Measurements from ENCODE around the gene MORC3.
"Not testable (repeated sequence)": the region's sequence is repeated elsewhere in the genome, so short reads cannot be mapped to it uniquely, and the experiment has no call there.

Gene MORC3, protein sequence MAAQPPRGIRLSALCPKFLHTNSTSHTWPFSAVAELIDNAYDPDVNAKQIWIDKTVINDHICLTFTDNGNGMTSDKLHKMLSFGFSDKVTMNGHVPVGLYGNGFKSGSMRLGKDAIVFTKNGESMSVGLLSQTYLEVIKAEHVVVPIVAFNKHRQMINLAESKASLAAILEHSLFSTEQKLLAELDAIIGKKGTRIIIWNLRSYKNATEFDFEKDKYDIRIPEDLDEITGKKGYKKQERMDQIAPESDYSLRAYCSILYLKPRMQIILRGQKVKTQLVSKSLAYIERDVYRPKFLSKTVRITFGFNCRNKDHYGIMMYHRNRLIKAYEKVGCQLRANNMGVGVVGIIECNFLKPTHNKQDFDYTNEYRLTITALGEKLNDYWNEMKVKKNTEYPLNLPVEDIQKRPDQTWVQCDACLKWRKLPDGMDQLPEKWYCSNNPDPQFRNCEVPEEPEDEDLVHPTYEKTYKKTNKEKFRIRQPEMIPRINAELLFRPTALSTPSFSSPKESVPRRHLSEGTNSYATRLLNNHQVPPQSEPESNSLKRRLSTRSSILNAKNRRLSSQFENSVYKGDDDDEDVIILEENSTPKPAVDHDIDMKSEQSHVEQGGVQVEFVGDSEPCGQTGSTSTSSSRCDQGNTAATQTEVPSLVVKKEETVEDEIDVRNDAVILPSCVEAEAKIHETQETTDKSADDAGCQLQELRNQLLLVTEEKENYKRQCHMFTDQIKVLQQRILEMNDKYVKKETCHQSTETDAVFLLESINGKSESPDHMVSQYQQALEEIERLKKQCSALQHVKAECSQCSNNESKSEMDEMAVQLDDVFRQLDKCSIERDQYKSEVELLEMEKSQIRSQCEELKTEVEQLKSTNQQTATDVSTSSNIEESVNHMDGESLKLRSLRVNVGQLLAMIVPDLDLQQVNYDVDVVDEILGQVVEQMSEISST

DNA sequence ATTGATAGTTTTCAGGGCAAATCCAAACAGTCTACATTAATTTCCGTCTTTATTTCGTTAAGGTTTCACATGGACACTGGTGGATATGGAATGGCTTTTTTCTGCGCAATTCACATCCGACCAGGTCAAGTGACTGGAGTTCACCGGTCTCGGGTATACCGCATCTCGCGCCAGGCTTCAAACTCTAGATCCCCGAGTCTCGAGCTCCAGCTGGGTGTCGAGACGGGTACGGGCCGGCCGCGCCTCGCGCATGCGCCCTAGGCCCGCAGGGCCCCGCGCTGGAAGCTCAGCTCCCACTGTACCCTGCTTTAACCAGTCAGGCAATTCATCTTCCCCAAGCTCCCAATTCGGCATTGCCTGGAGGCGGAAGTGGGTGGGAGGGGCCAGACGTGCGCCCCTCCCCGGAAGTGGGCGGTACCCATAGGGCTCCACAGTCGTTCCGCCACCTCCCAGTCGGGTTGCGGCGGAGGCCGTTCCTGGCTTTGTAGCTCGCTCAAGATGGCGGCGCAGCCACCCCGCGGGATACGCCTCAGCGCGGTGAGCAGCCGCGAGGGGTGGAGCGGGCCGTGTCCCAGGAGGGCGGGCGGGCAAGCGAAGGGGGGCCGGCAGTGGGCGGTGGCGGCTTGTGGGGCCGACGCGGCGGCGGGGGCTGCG is at the start of gene MORC3:
Gene MORC3, plus strand, starts transcription at position 431 of the 654 bp plus-strand sequence. Its CDS starts 68 bp downstream, at position 499.
- DNase-seq (ENCODE audit: low read depth in 2 of 2), result peak; percentile 97 to 98

DNA sequence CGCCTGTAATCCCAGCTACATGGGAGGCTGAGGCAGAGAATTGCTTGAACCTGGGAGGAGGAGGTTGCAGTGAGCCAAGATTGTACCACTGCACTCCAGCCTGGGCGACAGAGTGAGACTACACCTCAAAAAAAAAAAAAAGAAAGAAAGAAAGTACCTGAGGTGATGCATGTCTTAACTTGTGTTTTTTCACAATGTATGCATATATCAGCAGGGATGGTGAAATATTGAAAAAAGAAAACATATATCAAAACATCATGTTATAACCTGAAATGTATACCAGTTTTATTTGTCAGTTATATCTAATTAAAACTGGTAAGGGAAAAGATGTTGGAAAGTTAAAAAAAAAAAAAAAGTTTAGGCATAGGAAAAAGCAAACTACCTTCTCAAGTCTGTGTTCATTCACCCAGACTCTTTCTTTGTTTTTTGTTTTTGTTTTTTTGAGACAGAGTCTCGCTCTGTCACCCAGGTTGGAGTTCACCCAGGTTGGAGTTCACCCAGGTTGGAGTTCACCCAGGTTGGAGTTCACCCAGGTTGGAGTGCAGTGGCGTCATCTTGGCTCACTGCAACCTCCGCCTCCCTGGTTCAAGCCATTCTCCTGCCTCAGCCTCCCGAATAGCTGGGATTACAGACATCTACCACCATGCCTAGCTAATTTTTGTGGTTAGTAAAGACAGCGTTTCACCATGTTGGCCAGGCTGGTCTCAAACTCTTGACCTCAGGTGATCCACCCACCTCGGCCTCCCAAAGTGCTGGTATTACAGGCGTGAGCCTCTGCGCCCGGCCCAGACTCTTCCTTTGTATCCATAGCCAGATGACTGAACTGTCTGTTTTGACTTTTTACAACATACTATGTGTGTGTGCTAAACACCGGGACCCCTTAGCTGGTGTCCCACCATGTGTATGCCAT is 49.0 kb upstream of the MORC3 start:
- DNase-seq (ENCODE audit: low read depth in 2 of 2), result not testable (repeated sequence)

DNA sequence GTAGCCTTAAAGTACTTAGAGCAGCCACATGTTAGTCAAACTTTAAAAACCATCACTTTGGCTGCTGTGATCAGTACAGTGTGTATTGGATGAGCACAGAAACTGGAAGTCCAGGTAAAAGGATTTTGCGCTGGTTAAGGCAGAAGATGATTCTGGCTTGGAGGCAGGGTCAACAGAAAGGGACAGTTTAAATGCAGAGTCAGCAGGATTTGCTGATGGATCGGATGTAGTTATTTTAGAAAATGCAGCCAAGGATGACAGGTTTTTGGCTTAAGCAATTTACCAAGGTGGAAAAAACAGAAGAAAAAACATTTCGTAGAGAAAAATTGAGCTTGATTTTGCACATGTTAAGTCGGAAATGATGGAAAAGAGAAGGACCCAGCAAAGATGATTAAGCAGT is 45.9 kb upstream of the MORC3 start:
- DNase-seq (ENCODE audit: low read depth in 2 of 2), result no peak

DNA sequence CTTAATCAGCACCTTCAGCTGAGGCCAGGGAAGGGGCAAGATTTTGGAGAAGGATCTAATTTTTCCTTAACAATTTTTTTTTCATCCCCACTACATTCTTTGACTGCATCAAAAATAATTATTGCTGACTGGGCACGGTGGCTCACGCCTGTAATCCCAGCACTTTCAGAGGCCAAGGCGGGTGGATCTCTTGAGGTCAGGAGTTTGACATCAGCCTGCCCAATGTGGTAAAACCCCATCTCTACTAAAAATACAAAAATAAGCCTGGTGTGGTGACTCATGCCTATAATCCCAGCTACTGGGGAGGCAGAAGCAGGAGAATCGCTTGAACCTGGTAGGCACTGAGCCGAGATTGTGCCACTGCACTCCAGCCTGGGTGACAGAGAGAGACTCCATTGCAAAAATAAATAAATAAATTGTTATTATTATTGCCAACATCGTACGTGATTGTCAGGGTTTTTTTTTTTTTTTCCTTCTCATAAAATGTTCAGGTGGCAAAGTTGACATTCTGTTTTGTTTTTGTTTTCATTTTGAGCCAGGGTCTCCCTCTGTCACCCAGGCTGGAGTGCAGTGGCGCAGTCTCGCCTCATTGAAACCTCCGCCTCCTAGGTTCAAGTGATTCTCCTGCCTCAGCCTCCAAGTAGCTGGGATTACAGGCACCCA is 37.3 kb upstream of the MORC3 start:
- no peak for DNase-seq (ENCODE audit: low read depth in 2 of 2)

DNA sequence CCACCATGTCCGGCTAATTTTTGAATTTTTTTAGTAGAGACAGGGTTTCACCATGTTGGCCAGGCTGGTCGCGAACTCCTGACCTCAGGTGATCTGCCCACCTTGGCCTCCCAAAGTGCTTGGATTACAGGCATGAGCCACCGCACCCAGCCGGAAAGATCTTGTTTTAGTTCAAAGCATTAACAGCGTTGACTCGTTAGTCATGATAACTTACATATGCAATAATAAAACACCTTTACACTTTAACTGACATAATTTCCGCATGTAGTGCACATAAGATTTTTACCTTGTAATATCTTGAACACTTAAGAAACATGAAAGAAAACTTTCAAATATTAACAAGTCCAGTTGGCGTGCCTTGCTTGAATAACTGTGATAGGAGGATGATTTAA is 36.8 kb upstream of the MORC3 start:
- not testable (repeated sequence) for DNase-seq (ENCODE audit: low read depth in 2 of 2)

DNA sequence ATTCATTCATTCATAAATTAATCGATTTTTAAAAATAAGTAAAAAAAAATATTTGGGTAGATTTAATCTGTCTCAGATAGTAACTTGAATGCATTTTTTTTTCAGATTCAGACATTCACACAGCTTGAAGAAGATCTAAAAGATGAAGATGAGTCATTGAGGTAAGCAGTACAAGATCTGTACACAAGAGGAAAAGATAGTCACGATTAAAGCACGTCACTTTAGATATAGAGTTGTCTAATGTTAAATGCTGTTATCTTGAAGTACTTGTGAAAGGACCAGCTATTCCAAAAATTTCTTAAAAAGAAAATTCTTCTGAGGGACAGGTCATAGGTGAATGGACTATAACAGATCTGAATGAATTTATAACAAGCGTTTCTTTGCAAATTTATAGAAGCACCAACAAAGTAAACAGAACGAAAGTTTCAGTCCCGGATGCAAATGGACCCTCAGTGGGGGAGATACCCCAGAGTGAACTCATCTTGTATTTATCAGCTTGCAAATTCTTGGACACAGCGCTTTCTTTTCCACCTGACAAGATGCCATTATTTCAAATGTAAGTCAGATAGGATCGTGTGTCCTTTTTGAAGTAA is 31.2 kb upstream of the MORC3 start:
- no peak for DNase-seq (ENCODE audit: low read depth in 2 of 2)

DNA sequence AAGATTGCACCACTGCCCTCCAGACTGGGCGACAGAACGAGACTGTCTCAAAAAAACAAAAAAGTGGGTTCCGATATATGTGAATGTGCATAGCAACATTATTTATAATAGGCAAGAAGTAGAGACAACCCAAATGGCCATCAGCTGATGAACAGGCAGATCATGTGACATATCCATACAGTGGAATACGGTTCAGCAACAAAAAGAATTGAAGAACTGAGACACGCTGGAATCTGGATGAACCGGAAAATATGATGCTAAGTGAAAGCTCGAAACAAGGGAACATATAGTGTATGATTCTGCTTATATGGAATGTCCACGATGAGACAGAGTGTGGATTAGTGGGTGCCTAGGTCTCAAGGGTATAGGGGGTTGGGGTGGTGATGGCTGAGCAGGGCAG is 28.5 kb upstream of the MORC3 start:
- no peak for DNase-seq (ENCODE audit: low read depth in 2 of 2)

DNA sequence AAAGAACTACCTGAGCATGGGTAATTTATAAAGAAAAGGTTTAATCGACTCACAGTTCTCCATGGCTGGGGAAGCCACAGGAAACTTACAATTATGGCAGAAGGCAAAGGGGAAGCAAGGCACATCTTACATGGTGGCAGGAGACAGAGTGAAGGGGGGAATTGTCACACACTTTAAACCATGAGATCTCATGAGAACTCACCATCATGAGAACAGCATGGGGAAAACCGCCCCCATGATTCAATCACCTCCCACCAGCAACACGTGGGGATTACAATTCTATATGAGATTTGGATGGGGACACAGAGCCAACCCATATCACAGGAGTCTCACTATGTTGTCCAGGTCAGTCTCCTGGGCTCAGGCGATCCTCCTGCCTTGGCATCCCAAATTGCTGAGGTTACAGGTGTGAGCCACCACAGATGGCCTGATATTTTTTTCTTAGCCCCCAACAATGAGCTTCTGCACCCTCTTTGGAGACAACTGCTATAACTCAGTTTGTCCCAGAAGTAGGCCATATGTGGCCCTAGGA is 22.5 kb upstream of the MORC3 start:
- DNase-seq (ENCODE audit: low read depth in 2 of 2), result no peak

DNA sequence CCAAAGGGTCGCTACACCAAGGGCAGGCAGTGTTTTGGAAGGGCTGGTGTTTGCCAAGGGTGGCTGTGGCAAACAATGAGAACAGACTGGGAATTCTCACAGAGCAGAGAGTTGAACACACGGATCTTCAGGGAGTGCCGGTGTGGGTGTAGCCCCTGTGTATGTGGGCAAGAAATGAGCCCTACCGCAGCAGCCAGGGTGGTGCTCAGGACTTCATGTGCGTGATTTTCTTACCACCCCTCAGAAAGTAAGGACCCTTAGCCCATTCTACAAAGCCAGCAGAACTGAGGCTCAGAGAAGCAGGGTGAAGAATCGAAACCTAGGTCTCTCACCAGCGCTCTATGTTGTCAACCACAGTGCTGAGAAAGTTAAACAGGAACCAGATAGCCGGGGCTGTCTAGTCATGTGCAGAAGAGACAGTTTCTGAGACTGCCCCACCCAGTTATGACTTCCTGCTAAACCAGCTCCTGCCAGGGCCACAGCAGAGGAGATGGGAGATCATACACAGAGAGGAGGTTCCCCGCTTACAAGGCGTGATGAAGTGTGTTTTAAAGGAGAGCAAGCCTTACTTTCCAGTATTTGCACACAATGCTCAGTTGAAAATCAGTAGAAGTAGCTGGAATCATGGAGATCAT is 21.9 kb upstream of the MORC3 start:
- DNase-seq (ENCODE audit: low read depth in 2 of 2), result peak; percentile 41 to 50

DNA sequence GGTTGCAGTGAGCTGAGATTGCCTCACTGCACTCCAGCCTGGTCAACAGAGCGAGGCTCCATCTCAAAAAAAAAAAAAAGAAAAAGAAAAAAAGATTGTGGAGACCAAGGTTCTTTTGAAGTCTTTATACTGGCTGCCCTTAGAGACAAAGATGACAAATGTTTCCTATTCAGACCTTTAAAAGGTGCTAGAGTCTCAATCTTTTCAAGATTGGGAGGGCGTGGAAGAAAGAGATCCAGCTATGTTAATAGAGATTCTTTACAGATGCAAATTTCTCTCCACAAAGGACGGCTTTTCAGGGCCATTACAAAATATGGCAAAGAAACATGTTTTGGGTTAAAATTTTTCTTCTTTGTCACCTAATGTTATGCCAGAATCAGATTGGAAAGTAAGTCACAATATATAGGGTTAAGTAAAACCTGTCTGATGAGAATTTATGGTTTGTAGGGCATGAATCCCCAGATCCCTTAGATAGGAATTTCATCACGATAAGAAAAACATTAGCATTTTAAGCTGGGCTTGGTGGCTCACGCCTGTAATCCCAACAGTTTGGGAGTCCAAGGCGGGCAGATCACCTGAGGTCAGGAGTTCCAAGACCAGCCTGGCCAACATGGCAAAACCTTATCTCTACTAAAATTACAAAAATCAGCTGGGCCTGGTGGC is 13.0 kb upstream of the MORC3 start:
- no peak for DNase-seq (ENCODE audit: low read depth in 2 of 2)

DNA sequence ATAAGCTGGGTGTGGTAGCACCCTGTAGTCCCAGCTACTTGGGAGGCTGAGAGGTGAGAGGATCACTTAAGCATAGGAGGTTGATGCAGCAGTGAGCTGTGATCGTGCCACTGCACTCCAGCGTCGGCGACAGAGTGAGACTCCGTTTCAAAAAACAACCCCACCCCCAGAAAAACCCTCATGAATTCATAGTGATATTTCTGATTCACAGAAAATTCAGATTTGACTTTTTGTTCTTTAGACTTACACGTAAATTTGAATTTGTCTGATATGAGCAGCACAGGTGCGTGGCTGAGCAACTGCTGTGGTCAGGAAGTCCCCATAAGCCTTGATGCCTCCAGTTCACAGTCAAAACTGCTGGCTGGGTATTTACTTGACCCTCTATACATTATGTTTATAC is 10.0 kb upstream of the MORC3 start:
- DNase-seq (ENCODE audit: low read depth in 2 of 2), result peak; percentile 17 to 47

DNA sequence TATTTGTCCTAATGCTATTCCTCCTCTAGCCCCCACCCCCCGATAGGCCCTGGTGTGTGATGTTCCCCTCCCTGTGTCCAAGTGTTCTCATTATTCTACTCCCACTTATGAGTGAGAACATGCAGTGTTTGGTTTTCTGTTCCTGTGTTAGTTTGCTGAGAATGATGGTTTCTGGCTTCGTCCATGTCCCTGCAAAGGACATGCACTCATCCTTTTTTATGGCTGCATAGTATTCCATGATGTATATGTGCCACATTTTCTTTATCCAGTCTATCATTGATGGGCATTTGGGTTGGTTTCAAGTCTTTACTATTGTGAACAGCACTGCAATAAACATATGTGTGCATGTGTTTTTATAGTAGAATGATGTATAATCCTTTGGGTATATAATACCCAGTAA is 6.6 kb upstream of the MORC3 start:
- not testable (repeated sequence) for DNase-seq (ENCODE audit: low read depth in 2 of 2)

DNA sequence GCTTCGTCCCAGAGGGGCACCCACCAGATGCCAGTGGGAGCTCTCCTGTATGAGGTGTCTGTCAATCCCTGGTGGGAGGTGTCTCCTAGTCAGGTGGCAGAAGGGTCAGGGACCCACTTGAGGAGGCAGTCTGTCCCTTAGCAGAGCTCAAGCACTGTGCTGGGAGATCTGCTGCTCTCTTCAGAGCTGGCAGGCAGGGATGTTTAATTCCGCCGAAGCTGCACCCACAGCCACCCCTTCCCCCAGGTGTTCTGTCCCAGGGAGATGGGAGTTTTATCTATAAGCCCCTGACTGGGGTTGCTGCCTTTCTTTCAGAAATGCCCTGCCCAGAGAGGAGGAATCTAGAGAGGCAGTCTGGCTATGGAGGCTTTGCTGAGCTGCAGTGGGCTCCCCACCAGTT is 4.0 kb upstream of the MORC3 start:
- not testable (repeated sequence) for DNase-seq (ENCODE audit: low read depth in 2 of 2)

DNA sequence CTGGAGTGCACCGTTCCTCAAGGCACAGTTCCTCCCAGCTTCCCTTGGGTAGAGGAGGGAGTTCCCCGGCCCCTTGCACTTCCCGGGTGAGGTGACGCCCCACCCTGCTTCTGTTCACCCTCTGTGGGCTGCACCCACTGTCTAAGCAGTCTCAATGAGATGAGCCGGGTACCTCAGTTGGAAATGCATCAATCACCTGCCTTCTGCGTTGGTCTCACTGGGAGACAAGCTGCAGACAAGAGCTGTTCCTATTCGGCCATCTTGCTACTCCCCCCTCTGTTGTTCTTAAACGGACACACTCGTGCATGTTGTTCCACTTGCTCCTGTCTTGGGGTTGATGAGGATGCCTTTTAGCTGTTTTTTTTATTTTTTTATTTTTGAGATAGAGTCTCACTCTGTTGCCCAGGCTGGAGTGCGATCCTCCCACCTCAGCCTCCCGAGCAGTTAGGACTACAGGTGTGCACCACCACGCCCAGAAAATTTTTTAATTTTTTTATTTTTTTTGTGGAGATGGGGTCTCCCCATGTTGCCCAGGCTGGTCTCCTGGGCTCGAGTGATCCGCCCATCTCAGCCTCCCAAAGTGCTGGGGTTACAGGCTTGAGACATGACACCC is 3.0 kb upstream of the MORC3 start:
- DNase-seq (ENCODE audit: low read depth in 2 of 2), result no peak

DNA sequence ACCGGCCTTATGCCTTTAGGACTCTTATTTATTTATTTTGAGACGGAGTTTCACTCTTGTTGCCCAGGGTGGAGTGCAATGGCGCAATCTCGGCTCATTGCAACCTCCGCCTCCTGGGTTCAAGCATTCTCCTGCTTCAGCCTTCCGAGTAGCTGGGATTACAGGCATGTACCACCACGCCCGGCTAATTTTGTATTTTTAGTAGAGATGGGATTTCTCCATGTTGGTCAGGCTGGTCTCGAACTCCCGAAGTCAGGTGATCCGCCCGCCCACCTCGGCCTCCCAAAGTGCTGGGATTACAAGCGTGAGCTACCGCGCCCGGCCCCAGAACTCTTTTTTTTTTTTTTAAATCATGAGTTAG is 611 bp upstream of the MORC3 start:
- not testable (repeated sequence) for DNase-seq (ENCODE audit: low read depth in 2 of 2)

DNA sequence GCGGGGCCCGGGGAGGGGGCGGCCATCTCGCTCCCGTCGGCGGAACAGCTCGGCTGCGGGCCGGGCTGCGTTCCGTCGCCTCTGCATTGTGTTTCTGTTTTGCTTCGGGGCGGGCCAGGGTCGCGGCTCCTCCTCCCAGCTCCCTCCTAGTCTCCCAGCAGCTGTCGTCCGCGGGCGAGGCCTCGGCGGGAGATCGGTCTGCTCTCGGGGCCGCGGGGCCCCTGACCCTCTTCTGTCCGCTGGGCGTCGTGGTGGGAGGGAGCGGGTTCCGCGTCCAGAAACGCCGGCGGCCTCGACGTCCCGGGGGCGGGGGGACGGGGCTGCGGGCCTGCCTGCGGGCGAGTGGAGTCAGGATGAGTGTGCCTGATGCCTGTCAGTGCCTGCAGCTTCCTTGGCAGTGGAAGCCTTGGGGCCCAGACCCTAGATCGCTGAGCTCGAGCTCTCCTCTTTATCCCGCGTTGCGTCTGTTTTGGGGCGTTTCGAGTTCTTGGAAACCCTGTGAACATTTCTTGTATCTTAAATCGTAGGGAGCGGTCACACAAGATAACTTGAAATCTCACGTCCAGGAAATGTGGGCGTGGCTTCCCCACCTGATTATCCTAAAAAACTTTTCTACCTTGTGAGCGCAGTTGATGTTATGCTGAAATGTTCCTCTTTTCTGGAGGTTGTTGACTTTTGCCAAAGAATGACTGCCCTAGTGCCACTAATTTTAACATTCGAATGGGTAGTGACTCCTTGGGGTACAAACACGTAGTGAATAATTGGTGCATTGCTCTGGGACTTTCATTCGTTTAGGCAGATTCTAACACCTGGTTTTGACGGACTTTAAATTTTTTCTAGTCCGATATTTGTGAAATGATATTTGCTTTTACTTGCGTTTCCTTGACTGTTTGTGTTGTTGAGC is 676 bp downstream of the MORC3 start:
- DNase-seq (ENCODE audit: low read depth in 2 of 2), result peak; percentile 59 to 67

DNA sequence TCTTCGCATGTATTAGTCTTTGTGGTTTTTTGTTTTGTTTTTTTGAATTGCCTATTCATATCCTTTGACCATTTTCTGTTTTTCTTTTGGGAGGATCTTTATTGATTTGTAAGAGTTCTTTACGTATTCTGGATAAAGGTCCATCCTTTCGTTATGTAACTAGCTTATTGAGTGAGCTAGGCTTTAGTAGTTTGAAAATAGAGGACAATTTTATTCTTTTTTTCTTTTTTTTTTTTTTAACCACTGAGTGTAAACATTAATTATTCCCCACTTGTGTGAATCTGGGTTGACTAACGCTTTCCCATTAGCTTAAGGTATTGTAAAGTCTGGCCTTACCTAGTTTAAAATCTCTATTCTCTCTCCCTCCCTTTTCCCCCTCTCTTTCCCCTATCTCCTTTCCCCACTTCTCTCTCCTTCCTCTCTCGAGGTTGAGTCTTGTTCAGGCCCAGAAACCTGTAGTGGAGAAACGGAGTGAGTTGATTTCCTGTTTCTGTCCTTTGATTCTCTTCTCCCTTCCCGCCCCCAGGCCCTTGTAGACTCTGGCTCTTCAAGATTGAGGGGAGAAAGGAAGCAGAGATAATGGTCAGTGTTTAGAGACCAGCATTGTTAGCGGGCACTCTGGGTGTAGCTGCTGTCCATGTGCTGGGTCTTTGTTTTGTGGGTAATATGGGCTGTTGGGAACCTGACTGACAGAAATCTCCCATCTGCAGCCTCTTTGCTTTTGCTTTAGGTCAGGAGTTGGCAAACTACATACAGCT is 1.5 kb downstream of the MORC3 start:
- DNase-seq (ENCODE audit: low read depth in 2 of 2), result no peak

Data from stimulated activated CD4-positive, alpha-beta T cell treated with anti-CD3 and anti-CD28 coated beads, Interleukin-4, amount 100 ng/mL, for 48 hours (primary cell).